Retinal pigment epithelial cell (primary cell): ENCODE measurements around the gene PLXNA4.

Experiments used
- DNase-seq: peaks from one replicate; pipeline ENCODE4 v3.0.0-alpha.2; 2010; ENCODE audit warnings: low read depth
- H3K4me3 ChIP-seq: 2 replicates; pipeline ENCODE4 v1.5.1; 2011; ENCODE audit warnings: mild to moderate bottlenecking, low read length, control low read depth, moderate library complexity
- TF ChIP-seq, protein P1 (sequence below): conservative IDR thresholded peaks from 2 replicates; pipeline ENCODE4 v1.5.1; 2011; ENCODE audit warnings: low read depth, low read length, control low read depth, inconsistent platforms

The PLXNA4 gene

DNA sequence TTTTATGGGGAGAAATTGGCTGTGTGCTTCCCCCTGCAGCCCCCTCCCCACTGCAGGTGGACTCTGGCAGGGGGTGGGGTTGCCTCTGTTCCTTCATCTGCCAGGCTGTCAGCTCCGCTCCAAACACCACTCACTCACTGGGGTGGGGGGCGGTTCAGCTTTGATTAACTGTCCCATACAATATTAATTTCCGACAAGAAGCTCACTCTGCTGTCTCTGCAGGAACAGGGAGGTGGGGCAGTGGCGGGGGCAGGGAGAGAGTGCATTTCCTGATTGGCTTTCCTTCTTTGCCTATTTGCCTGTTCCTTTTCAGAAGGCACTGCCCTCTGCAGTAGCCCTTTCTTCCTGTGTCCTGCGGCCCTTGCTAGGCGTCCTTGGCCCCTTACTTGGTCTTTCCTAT, 500.8 kb downstream of the PLXNA4 start:
- DNase-seq, result no peak
- H3K4me3 ChIP-seq, result no peak overlapping the region
- TF ChIP-seq, protein P1, sequence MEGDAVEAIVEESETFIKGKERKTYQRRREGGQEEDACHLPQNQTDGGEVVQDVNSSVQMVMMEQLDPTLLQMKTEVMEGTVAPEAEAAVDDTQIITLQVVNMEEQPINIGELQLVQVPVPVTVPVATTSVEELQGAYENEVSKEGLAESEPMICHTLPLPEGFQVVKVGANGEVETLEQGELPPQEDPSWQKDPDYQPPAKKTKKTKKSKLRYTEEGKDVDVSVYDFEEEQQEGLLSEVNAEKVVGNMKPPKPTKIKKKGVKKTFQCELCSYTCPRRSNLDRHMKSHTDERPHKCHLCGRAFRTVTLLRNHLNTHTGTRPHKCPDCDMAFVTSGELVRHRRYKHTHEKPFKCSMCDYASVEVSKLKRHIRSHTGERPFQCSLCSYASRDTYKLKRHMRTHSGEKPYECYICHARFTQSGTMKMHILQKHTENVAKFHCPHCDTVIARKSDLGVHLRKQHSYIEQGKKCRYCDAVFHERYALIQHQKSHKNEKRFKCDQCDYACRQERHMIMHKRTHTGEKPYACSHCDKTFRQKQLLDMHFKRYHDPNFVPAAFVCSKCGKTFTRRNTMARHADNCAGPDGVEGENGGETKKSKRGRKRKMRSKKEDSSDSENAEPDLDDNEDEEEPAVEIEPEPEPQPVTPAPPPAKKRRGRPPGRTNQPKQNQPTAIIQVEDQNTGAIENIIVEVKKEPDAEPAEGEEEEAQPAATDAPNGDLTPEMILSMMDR, result no peak

DNA sequence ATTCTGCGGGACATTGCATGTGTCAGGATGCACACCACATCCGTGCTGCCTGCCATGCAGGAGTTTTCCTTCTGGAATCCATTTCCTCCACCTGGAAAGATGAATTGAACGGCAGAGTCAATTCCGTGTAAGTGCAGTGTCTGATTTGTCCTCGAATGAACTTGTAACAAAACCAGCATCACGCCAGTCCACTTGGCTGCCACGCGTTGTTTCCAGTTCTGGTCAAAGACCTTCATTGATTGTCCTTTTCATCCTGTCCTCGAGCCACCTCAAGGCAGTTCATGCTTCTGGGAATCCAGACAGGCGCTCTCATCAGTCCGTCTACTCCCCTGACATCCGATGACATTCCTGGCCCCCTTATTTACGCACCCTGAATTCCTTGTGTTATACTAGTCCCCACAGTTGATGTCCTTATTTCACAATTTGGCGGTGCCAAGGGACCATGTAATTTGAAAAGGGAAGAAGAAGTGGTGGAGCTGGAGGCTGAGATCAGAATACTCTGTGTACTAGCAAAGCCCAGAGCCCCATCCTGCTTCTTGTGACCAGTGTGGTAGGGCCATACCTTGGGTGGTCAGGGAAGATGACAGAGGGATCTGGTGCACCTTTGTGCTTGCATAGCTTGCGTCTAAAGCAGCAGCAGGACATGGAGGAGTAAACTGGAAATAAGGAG, 502.2 kb downstream of the PLXNA4 start:
- H3K4me3 ChIP-seq, result no peak overlapping the region
- no peak for DNase-seq
- TF ChIP-seq, protein P1, result no peak
